Measurements from ENCODE around the gene NTM.
"Not testable (repeated sequence)": the region's sequence is repeated elsewhere in the genome, so short reads cannot be mapped to it uniquely, and the experiment has no call there.

Gene NTM

DNA sequence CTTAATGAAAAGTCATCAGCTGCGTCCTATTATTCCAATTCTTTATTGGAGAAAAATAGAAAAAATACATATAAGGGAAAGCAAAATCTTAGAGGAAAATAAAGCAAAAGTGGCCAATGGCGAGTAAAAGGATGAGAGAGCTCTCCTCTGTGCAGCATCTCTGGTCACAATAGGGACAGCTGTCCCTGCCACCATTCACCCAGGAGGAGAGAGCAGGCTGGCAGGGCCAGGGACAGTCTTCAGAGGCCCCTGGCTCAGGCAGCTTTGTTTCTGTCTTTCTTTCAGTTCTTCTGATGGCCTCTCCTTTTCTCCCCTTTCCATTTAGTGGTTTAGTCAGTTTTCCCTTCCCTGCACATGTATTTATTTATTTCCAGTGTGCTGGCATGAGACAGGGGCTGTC lies 941.3 kb downstream of the NTM start:
- DNase-seq: no peak

DNA sequence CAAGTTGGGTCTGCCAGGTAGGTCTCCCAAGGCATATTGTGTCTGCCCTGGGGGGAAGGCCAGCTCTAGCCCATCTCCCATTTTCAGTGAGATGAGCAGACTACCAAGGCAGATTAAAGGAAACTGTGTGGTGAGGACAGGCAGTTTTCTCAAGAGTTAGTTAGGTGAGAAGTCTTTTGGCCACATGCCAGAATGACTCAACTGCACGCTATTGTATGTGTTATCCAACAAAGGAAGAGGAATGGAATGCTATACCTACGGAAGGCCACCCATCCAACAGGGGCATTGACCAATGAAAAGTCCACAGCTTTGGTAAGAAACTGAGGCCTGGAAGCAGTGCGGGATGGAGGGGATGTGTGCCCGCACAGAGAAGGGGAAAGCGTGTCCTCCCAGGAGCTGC lies 941.7 kb downstream of the NTM start:
- no peak for DNase-seq

DNA sequence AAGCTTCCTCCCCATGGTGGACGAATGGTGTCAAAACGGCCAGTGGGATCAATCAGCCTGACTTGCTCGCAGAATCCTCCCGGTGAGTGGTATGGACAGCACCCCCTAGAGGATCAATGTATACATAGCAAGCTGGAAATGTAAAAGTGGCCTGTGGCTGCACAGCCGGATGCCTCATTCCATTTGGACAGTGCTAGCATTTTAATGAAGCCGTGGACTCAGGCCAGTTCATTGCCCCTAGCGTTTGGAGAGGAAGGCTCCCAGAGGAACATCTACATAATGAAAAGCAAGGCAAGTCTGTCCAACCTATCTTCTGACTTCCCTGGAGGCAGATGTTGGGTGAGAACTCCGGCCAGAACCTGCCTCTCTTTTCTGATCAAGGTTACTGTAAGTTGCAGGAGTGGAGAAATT lies 942.3 kb downstream of the NTM start:
- peak; percentile 16 for DNase-seq

DNA sequence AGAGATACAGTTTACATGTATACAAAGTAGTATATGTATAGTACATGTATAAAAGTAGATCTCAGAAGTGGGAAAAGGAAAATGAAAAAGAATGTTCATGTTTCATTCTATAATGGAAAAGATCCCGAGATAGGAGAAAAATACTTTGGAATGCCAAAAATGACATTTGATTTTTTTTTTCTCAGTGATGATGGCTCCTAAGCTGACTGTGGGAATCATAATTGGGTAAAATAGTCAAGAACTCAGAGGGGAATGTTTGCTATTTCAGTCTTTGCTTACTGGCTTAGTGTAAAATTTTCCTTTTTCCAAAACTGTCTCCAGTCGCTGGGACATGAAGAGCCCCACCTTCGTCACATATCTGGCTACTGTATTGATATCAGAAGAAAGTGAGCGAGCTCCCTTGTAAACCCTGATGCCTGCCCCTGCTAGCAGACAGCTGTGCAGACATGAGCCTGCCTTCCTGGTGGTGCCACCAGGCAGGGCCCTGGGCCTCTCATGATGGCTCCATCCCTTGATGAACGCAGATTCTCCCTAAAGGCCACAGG lies 944.6 kb downstream of the NTM start:
- no peak for DNase-seq

DNA sequence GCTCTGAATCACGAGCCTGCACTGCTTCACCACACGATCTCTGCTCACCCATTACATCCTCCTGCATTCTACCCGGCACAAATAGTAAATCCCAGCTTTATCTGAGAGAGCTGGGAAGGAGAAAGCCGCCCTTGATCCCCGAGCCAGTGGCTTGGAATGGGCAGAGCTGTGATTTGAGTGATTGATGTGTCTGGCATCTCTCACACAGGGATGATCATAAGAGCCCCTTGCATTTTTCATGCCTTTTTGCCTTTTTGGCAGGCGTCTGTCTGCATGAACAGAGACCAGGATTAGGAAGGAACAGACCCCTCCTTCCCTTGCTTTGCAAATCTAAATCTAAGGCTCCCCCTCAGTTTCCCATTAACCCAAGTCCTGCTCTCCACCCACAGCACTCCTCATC lies 945.3 kb downstream of the NTM start:
- no peak for DNase-seq

DNA sequence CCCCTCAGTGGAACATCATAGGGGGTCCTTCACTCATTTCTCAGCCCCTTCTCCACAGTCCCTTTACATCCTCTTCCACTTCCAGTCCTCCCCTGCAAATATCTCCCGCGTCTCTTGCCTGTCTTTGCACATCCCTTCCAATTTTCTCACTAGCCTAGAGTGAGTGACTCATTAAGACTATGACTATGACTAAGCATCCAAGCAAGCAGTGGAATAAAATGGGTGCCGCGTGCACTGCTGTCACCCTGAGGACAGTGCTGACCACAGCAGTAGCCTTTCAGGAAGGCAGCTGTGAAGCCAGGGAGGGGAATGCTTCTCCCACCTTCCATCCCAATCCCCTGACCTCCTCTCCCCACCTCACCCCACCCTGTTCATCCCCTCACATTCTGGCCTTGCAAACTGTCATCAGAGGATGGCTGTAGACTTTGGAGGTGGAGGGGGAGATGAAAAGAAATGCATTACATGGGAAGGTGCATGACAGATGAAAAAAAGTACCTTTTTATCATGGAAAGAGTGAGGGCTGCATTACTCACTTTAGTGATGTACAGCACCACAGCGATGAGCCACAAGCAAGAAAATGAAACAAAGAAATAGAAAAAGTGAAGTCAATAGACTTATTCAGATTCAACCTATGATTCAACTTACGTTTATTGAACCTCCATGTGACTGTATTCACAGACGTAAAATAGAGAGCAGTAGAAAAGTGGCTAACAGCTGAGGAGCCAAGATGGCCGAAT lies 948.2 kb downstream of the NTM start:
- no peak for DNase-seq

DNA sequence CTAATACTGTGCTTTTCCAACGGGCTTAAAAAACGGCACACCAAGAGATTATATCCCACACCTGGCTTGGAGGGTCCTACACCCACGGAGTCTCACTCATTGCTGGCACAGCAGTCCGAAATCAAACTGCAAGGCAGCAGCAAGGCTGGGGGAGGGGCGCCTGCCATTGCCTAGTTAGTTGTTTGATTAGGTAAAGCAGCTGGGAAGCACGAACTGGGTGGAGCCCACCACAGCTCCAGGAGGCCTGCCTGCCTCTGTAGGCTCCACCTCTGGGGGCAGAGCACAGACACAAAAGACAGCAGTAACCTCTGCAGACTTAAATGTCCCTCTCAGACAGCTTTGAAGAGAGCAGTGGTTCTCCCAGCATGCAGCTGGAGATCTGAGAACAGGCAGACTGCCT lies 949.0 kb downstream of the NTM start:
- DNase-seq: not testable (repeated sequence)

DNA sequence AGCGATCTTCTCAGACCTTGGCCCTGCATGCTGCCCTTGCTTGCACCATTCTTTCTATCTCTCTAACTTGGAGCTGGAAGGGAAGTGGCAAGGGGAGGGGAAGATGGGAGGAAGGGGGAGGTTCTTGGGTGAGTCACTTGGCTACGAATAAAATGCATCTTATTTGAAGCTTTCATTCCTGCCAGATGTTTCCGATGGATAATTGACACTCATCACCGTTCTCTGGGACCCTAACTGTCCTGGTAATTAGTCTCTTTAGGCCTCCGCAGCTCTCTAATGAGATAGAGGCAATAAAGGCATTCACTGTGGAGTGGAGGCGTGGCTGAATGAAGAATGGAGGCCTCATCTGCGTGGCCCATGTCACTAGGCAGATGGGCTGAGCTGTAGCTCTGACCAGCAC lies 960.1 kb downstream of the NTM start:
- no peak for DNase-seq

DNA sequence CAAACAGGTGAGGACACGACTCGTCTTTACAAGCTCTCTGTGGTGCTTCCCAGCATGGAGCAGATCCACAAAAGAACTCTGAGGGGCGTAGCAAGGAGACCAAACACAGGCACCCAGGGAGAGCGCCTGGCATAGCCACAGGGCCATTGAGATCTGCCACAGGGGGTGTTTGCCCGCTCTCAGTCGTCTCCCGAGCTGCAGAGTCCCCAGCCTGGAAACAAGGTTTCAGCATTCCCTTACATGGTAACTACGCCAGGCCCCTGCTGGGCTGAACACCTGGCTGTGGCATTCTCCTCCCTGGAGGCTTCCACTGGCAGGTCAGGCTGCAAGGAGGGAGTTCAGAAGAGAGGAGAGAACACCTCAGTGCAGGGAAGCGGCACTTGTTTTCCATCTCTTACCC lies 962.1 kb downstream of the NTM start:
- DNase-seq: no peak

DNA sequence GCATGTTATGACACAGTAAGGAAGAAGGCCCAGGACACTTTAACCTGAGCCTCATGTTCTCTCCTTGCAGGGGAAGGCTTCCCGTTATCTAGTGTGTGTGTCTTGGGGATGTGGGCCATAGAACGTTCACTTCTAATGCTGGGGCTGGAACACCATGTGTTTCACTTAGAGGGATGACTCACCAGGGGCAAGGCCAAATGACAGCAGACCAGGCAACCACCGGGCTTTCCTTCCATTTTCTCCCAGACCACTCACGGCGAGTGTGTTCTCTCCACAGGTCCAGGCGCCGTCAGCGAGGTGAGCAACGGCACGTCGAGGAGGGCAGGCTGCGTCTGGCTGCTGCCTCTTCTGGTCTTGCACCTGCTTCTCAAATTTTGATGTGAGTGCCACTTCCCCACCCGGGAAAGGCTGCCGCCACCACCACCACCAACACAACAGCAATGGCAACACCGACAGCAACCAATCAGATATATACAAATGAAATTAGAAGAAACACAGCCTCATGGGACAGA lies 964.4 kb downstream of the NTM start:
- no peak for DNase-seq

DNA sequence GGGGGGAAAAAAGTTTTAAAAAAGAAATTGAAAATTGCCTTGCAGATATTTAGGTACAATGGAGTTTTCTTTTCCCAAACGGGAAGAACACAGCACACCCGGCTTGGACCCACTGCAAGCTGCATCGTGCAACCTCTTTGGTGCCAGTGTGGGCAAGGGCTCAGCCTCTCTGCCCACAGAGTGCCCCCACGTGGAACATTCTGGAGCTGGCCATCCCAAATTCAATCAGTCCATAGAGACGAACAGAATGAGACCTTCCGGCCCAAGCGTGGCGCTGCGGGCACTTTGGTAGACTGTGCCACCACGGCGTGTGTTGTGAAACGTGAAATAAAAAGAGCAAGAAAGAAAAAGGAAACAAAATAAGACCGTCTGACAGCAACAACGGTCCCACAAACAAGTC lies 964.9 kb downstream of the NTM start:
- no peak for DNase-seq

DNA sequence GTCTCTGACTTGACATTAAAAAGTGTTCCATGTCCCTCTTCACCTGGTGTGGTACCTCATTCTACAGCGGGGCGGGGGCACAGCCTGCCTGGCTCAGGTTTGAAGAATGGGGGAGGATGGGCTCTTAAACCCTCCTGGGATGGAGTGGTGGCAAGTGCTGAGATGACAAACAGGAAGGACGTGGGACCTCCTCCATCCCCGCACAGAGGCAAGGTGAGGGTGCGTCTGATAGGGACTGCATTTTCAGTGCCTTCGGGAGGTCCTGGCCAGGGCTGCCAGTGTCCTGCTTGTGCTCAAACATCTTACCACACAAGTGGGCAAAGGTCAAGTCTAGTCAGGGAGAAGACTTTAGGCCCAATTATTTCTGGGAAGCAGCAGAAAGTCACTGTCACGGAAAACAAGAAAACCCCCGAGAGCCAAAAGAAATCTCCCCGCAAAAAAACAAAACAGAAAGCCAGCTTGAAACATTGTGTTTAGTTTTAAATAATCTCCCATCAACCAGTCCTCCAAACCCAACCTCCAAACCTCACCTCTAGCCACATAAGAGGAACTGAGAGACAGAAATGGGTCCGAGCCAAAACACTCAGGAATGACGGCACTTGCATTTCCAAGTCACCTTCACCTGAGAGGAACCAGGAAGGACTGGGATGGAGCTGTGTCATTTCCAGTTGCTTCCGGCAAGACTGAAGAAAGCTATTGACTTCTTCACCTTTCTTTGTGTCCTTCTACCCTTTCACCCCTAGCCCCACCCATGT lies 966.5 kb downstream of the NTM start:
- DNase-seq: no peak

DNA sequence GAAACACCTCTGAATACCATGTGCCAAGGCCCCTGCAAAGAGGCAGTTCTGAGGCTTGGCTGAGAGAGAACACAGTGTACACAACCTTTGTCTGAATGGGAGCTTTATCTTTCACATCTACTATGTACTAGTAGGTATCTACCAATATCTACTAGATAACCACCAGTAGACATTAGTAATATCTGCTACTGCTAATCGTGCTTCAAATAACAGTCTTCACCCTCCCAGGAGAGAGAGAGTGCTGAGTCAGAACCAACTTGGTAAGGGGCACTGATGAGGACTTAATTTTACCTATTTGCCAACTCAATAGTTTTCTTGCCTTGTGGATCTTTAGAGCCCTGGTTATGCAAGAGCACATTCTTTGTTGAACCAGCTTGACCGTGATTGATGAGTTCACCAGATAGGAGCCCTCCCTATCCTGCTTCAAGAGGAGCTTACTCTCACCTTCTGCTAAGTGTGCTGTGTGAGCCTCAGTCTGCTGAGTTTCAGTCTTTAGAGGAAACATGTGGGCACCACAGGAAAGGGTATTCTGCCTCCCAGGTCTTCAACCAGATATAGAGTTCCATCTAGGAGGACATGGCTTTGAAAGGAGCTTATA lies 967.5 kb downstream of the NTM start:
- no peak for DNase-seq

DNA sequence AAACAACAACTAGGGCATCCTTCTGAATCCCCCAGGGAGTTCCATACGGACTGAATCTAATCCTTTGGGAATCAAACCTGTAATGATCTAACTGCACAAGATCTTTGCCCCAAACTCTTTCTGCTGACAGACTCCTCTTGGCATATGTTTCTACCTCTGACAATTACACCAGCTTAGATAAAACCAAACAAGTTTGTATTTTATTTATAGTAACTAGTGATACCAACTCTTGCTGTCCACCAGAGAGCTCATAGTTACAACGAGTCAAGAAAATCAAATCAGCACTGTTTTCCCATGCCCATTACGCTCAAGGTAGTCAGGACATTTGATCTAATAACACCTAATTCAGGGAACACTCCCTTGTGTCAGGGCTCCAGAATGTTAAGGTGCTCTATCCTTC lies 972.0 kb downstream of the NTM start:
- DNase-seq: no peak

DNA sequence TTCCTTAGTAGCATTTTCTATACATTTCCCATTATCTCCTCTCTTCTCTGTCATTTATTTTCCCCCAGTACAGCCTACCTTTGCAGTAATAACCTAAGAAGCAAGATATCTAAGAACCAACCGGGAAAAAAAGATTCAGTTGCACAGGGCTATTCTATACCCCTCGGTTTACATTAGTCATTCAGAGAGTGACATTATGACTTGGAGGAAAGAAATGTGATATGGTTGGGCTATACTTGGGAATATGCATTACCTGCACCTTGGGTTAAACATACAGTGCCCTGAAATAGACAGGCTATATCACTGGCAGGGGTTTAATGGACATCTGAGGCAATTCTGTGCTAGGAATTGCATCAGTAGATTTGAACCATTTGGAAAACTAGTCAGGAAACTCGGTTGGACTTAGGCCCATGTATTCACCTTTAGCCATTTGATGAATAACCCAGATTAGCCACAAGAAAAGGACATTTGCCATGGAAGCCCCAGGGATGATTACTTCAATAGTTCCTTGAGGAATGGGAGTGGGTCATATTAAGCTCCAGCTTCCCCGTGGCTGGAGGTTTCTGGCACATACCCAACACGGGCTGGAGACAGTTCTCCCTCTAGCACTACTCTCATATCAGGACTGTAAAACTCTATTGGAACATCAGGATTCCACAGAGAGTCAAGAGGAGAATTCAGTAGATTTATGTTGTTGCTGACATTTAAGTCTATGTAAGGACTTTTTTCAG lies 973.2 kb downstream of the NTM start:
- DNase-seq: no peak

DNA sequence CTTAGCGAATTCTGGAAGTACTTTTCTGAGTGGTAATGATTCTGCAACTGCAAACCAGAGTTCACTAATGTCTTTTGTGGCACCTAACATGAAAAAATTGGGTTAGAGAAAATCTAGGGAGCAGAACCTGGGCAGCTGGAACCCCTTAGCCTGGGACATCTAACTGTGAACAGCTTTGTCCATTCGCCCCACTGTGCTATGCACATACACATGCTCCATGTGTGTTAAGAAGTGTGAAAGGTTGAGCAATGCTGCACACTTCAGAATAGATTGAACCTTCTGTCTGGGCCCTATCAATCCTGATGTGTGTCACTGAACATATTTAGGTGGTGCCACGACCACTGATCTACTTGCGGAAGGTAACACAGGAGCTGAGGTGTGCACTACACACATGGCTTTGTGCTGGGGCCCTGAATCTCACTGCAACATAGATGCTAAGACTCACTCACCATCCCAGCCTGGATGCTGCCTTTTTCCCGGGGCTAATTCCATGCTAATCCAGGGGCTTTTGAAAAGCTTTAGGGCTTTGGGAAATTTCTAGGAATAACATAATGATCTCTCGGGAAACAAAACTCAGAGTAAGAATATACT lies 976.2 kb downstream of the NTM start:
- DNase-seq: no peak

DNA sequence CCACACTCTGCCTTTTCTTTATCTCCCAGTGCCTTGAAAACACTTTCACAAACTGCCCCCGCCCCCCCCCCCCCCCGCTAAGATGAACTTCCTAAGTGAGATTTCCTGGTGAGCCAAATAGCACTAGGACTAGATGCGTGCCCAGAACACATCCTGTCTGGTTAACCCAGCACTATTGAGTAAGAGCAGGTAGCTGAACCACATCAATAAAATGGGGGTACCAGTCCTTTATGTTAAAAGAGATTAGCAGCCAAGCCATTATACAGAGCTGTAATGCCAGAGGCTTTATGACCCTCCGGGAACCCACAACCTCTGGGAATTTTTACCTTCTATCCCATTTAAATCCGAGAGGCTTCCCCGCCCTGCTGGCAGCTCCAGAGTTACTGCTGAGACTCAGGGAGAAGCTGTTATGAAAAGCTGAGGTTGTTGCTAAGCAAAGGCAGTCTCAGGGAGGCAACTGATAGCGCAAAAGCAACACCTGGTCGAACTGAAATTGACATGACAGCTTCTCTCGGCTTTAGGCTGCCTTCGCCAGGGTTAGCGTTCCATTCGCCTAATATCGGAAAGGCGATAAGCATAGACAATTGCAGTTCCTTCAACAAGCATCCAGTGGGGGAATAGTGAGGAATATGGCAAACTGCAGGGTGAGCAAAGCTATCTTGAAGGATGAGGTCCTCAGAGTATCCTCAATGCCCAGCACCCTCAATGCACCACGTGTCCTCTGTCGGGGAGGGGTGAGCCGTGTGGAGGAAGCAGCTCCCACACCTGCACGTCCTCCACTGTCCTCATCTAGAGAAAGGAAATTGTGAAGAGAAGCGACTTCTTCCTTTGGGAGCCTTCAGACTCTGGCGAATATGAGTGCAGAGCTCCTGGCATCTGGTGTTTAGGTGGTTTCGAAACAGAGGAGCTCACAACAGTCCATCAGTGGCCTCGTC lies 977.0 kb downstream of the NTM start:
- DNase-seq: no peak

DNA sequence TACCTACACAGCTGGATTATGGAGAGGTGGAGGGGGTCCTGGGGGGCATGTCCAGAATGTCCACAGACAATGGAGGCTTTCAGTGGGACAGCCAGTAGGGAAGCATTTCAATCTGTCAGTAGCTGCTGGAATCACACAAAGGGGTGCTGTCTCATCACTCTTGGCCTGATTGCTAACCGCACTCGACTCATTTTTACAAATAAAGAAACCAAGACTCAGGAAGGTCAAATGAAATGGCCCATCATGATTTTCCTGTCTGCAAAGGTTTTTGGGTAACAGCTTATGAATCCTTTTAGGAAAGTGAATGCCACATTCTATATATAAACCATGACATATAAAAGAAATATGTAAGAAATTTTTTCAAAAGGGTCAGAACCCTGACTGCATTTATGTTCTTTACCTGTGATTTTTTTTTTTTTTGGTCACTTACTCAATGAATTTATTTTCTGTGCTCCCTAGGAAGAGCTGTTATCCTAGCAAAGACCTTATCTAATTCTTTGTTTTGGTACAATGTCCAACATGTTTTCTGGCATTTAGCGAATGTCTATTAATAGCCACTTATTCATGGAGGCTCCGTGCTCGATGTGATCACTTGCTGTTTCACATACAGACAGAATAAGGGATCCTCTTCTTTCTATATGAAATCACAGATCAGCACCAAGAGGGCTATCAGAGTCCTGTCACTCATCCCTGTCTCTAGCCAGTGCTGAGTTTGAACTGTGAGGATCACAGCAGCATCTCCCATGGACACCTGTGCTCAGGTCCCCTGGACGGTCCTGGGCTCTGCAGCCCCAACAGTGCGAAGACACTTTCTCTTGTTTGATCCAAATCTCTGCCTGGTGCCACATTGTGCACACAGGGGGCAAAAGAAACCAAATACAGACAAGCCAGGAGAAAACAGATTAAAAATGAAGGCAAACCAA lies 979.7 kb downstream of the NTM start:
- no peak for DNase-seq

DNA sequence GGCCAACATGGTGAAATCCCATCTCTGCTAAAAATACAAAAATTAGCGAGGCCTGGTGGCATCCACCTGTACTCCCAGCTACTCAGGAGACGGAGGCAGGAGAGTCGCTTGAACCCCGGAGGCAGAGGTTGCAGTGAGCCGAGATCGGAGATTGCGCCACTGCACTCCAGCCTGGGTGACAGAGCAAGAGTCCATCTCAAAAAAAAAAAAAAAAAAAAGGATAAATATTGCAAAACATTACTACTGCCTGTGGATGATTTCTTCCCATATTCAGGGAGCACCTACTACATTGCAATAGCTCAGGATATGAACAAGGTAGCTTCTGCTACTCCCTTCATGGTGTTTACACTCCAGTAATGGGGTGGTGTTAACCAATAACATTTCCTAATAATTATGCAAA lies 980.6 kb downstream of the NTM start:
- DNase-seq: no peak

DNA sequence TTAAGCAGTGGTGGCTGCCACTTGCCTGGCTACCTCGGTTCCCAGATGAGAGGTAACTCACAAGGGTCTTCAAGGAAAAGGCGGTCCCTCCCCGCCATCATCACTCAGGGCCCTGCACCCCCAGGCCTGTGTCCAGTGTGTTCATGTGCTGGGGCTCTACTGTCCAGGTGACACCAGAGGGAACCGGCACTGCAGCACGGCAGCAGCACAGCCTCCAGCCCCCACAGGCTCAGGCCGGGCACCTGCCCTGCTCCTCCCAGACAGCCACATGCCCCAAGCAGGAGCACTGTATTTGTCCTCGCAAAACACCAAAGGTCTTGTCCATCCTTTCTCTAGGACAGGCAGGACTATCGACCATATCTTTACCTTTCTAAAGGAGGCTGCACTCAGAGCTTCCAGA lies 982.1 kb downstream of the NTM start:
- DNase-seq: no peak
